BLaER1 treated with 17β-estradiol and CSF1 and Interleukin-3, amounts not matched to agents 10 nM and 100 nM (cell line): ENCODE data around the gene GSTO1.

Source experiments
- H3K27ac ChIP-seq, 11 experiments: shearing (Covaris generic); formaldehyde crosslinking; 2 replicates each; pipeline ENCODE4 v1.8.1; 2022
- H3K27me3 ChIP-seq, 11 experiments: shearing (Covaris generic); formaldehyde crosslinking; 2 replicates each; pipeline ENCODE4 v1.8.1; 2022
- H3K36me3 ChIP-seq, 11 experiments: shearing (Covaris generic); formaldehyde crosslinking; 2 replicates each; pipeline ENCODE4 v1.8.1; 2022
- H3K4me1 ChIP-seq, 10 experiments: shearing (Covaris generic); formaldehyde crosslinking; 2 replicates each; pipeline ENCODE4 v1.8.1; 2022
- H3K4me2 ChIP-seq, 11 experiments: shearing (Covaris generic); formaldehyde crosslinking; 2 replicates each; pipeline ENCODE4 v1.8.1; 2022
- H3K4me3 ChIP-seq, 10 experiments: shearing (Covaris generic); formaldehyde crosslinking; 2 replicates each; pipeline ENCODE4 v1.8.1; 2022
- H3K9ac ChIP-seq, 11 experiments: shearing (Covaris generic); formaldehyde crosslinking; 2 replicates each; pipeline ENCODE4 v1.8.1; 2022
- H3K9me3 ChIP-seq, 11 experiments: shearing (Covaris generic); formaldehyde crosslinking; replicated peaks in 1 of 11; 2 replicates each; pipeline ENCODE4 v1.8.1; 2022
- H4K20me1 ChIP-seq, 11 experiments: shearing (Covaris generic); formaldehyde crosslinking; 2 replicates each; pipeline ENCODE4 v1.8.1; 2022
- Cebpa-rat ChIP-seq, 11 experiments: shearing (Covaris generic); IDR thresholded peaks; 2 replicates each; pipeline ENCODE4 v1.8.1; 2022

The GSTO1 gene

GRCh38 chr10:104253606-104254410, 884 bp upstream of the GSTO1 start:
- Histone ChIP-seq H3K9ac (peak overlapping the region in 10 of 11 experiments; percentile 94 to 98 (median 94); a peak in 19 of 22 replicates), H3K4me2 (peak overlapping the region; percentile 78 to 93 (median 88)), H3K27me3 (no peaks in the 10 kb centered on the region), H3K4me3 (peak overlapping the region; percentile 93 to 98 (median 94); a peak in 19 of 20 replicates), H3K9me3 (peaks cover 0 to 5% (median 0%) of the 10 kb centered on the region in 11 experiments; a peak in 7 of 22 replicates), H3K27ac (peak overlapping the region; percentile 89 to 96 (median 94); a peak in 20 of 22 replicates), H3K4me1 (peaks cover 27 to 51% (median 35%) of the 10 kb centered on the region in 10 experiments), H3K36me3 (peaks cover 15 to 26% (median 20%) of the 10 kb centered on the region in 11 experiments), H4K20me1 (peaks cover 12 to 32% (median 27%) of the 10 kb centered on the region in 11 experiments; a peak in 17 of 22 replicates)
- TF ChIP-seq Cebpa-rat (IDR thresholded peaks at IDR 0.05) = no peak

DNA sequence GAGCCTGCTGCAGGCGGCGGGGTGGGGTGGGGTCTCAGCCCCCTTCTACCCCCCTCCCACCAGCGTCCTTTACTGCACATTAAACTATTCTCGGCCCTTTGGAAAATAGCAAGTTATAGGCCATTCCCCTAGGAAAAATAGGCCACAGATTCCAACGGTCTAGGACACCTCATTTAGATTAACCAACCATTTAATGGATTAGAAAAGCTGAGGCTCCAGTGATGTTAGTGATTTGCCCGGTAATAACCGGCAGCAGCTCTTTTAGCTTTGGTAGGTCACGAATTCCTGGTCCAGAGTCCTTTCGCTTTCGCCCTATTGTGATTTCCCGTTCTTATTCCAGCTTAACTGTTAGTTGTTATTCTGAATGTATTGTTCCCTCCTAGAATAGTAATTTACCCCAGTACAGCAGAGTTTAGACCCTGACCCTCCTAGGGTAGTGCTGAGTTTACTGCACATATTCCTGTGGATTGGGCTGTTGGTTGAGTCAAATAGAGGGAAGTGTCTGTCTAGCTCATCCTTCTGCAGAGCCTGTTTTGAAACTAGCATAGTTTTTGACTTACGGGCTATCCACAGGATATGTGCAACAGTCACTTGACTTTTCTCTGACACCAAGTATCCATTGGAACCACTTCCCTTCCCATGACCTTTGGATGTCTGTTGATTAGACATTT, 754 bp downstream of the GSTO1 start:
- peaks cover 31 to 43% (median 36%) of the 10 kb centered on the region in 11 experiments for H3K36me3 ChIP-seq
- peaks cover 30 to 68% (median 47%) of the 10 kb centered on the region in 10 experiments for H3K4me1 ChIP-seq
- peak overlapping the region; percentile 94 to 99 (median 95) for H3K9ac ChIP-seq
- no peak for TF ChIP-seq Cebpa-rat (IDR thresholded peaks at IDR 0.05)
- H3K9me3 ChIP-seq = no peaks in the 10 kb centered on the region
- H4K20me1 ChIP-seq = peaks cover 12 to 49% (median 40%) of the 10 kb centered on the region in 11 experiments; a peak in 19 of 22 replicates
- peak overlapping the region; percentile 89 to 96 (median 94) for H3K27ac ChIP-seq
- no peaks in the 10 kb centered on the region for H3K27me3 ChIP-seq
- peak overlapping the region; percentile 93 to 98 (median 94) for H3K4me3 ChIP-seq
- H3K4me2 ChIP-seq = peak overlapping the region; percentile 78 to 93 (median 88)

- Histone ChIP-seq H3K27ac (peak overlapping the region; percentile 89 to 96 (median 94); a peak in 19 of 22 replicates), H3K9me3 (no peaks in the 10 kb centered on the region), H3K4me2 (peak overlapping the region; percentile 78 to 93 (median 88)), H3K4me3 (peak overlapping the region; percentile 93 to 98 (median 94); a peak in 19 of 20 replicates), H4K20me1 (peaks cover 12 to 59% (median 49%) of the 10 kb centered on the region in 11 experiments; a peak in 19 of 22 replicates), H3K9ac (peak overlapping the region; percentile 35 to 99 (median 95); a peak in 19 of 22 replicates), H3K27me3 (no peaks in the 10 kb centered on the region), H3K4me1 (peaks cover 30 to 78% (median 56%) of the 10 kb centered on the region in 10 experiments), H3K36me3 (peaks cover 36 to 52% (median 46%) of the 10 kb centered on the region in 11 experiments)
- no peak for TF ChIP-seq Cebpa-rat (IDR thresholded peaks at IDR 0.05)
Observed at GRCh38 chr10:104256335-104256961, 1.8 kb downstream of the GSTO1 start.

GRCh38 chr10:104257235-104257634, 2.5 kb downstream of the GSTO1 start:
- H4K20me1 ChIP-seq = peaks cover 12 to 67% (median 57%) of the 10 kb centered on the region in 11 experiments; a peak in 19 of 22 replicates
- peak overlapping the region in 5 of 10 experiments; percentile 94 to 98 (median 94); a peak in 8 of 20 replicates for H3K4me3 ChIP-seq
- no peaks in the 10 kb centered on the region for H3K9me3 ChIP-seq
- TF ChIP-seq Cebpa-rat (IDR thresholded peaks at IDR 0.05) = no peak
- peaks cover 30 to 84% (median 58%) of the 10 kb centered on the region in 10 experiments for H3K4me1 ChIP-seq
- no peak overlapping the region; a peak in 1 of 22 replicates for H3K27ac ChIP-seq
- peak overlapping the region; percentile 78 to 93 (median 88); a peak in 19 of 22 replicates for H3K4me2 ChIP-seq
- peaks cover 44 to 59% (median 54%) of the 10 kb centered on the region in 11 experiments for H3K36me3 ChIP-seq
- no peaks in the 10 kb centered on the region for H3K27me3 ChIP-seq
- H3K9ac ChIP-seq = peak overlapping the region in 1 of 11 experiments; percentile 32; a peak in 2 of 22 replicates

- peaks cover 30 to 82% (median 57%) of the 10 kb centered on the region in 10 experiments for H3K4me1 ChIP-seq
- peaks cover 54 to 69% (median 63%) of the 10 kb centered on the region in 11 experiments for H3K36me3 ChIP-seq
- H3K9ac ChIP-seq = peak overlapping the region in 2 of 11 experiments; percentile 30 to 42; a peak in 1 of 22 replicates
- peak overlapping the region in 3 of 11 experiments; percentile 70 to 93 (median 92); a peak in 6 of 22 replicates for H3K4me2 ChIP-seq
- H4K20me1 ChIP-seq = peaks cover 13 to 76% (median 67%) of the 10 kb centered on the region in 11 experiments; a peak in 20 of 22 replicates
- no peaks in the 10 kb centered on the region for H3K27me3 ChIP-seq
- peak overlapping the region in 1 of 10 experiments; percentile 25; a peak in 1 of 20 replicates for H3K4me3 ChIP-seq
- no peak overlapping the region for H3K27ac ChIP-seq
- TF ChIP-seq Cebpa-rat (IDR thresholded peaks at IDR 0.05) = no peak
- no peaks in the 10 kb centered on the region for H3K9me3 ChIP-seq
Observed at GRCh38 chr10:104258209-104258608, 3.5 kb downstream of the GSTO1 start.

DNA sequence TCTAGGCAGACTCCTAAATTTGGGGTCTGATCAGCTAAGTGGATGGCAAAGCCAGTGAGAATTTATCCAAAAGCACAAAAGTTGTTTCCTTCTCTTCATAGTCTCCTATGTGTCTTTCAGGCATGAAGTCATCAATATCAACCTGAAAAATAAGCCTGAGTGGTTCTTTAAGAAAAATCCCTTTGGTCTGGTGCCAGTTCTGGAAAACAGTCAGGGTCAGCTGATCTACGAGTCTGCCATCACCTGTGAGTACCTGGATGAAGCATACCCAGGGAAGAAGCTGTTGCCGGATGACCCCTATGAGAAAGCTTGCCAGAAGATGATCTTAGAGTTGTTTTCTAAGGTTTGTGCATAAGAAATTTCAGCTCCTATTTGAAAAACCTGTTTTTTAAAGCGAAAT, 4.8 kb downstream of the GSTO1 start:
- Histone ChIP-seq H3K4me1 (peaks cover 20 to 73% (median 46%) of the 10 kb centered on the region in 10 experiments), H3K9ac (peak overlapping the region in 2 of 11 experiments; percentile 46 to 48; a peak in 4 of 22 replicates), H3K27ac (peak overlapping the region in 3 of 11 experiments; percentile 11 to 56 (median 30); a peak in 1 of 22 replicates)

DNA sequence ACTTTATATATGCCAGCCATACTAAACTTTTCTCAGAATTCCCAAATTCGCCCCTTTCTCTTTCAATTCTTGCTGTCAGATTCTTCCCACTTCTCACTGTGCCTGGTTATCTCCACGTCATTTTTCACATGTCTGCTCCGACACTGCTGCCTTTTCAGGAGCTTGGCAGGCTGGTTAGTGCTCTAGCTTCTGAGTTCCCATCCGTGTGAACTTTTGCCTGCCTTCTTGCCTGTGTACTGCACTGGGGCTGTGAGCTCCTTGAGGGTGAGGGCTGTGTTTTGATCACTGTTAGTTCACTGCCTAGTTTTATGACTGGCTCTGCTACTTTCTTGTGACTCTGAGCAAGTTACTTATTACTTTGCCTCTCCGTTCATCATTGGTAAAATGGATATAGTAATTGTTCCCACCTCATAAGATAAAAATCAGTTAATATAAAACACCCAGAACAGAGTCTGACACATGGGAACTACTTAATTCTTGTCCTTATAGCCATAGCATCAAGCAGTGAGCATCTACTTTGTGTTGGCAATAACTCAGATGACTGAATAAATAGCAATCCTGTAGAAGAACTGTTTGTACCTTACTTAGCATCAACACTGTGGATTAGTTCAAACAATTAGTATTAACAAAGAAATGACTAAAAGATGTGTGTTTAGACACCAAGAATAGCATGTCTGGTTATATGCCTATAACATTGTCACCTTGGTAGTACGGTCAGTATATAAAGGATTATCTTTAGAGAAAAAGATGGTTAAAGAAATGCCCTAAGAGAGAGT, 5.5 kb downstream of the GSTO1 start:
- peak overlapping the region in 3 of 10 experiments; percentile 1 to 21 (median 18); a peak in 3 of 20 replicates for H3K4me3 ChIP-seq
- H4K20me1 ChIP-seq = peaks cover 16 to 95% (median 84%) of the 10 kb centered on the region in 11 experiments; a peak in 20 of 22 replicates
- H3K27me3 ChIP-seq = no peaks in the 10 kb centered on the region
- no peaks in the 10 kb centered on the region for H3K9me3 ChIP-seq
- H3K9ac ChIP-seq = peak overlapping the region in 3 of 11 experiments; percentile 31 to 48 (median 46); a peak in 5 of 22 replicates
- no peak for TF ChIP-seq Cebpa-rat (IDR thresholded peaks at IDR 0.05)
- peaks cover 19 to 73% (median 46%) of the 10 kb centered on the region in 10 experiments for H3K4me1 ChIP-seq
- peak overlapping the region in 3 of 11 experiments; percentile 11 to 56 (median 30); a peak in 4 of 22 replicates for H3K27ac ChIP-seq
- H3K4me2 ChIP-seq = peak overlapping the region in 7 of 11 experiments; percentile 24 to 93 (median 57); a peak in 14 of 22 replicates
- H3K36me3 ChIP-seq = peaks cover 73 to 89% (median 83%) of the 10 kb centered on the region in 11 experiments

More for the DNA sequence above, 4.8 kb downstream of the GSTO1 start:
- Histone ChIP-seq H3K36me3 (peaks cover 65 to 82% (median 76%) of the 10 kb centered on the region in 11 experiments), H3K27me3 (no peaks in the 10 kb centered on the region), H4K20me1 (peaks cover 16 to 88% (median 77%) of the 10 kb centered on the region in 11 experiments; a peak in 20 of 22 replicates), H3K9me3 (no peaks in the 10 kb centered on the region), H3K4me3 (peak overlapping the region in 2 of 10 experiments; percentile 1 to 21; a peak in 2 of 20 replicates), H3K4me2 (peak overlapping the region in 5 of 11 experiments; percentile 42 to 93 (median 70); a peak in 10 of 22 replicates)
- no peak for TF ChIP-seq Cebpa-rat (IDR thresholded peaks at IDR 0.05)
